Left renal pelvis (tissue), 4 donors: Measurements from ENCODE around the gene TRIM46. TPM values are rescaled to one million over a fixed set of nuclear protein-coding genes. Genes with fewer than 3 reads are reported as not detected.
"Not testable (repeated sequence)": the region's sequence is repeated elsewhere in the genome, so short reads cannot be mapped to it uniquely, and the experiment has no call there.

Source experiments
- DNase-seq, 4 donors: peaks; one replicate each; pipeline ENCODE4 v3.0.0-alpha.2; 2013; ENCODE audit warnings: low read depth in 4 of 4, low spot score in 3 of 4
- polyA plus RNA-seq, 4 donors: library from polyadenylated mRNA; unstranded; fragments of 120-200 nt; gene quantifications; one replicate each; pipeline ENCODE4 v1.2.1, GENCODE V29; 2013; ENCODE audit not compliant: insufficient read length in 4 of 4

Gene TRIM46
- polyA plus RNA-seq, 4 donors = 2.4 to 6.3 (median 3.2) TPM

- no peak for DNase-seq
Observed at GRCh38 chr1:155184835-155185782, 11.5 kb downstream of the TRIM46 start.

- no peak for DNase-seq
Observed at GRCh38 chr1:155185783-155186066, 12.1 kb downstream of the TRIM46 start.

- DNase-seq = no peak
Observed at GRCh38 chr1:155186067-155186793, 12.6 kb downstream of the TRIM46 start.

- DNase-seq = no peak
Observed at GRCh38 chr1:155186794-155187455, 13.3 kb downstream of the TRIM46 start.

GRCh38 chr1:155187456-155187891, 13.8 kb downstream of the TRIM46 start:
- no peak for DNase-seq

GRCh38 chr1:155188268-155188667, 14.6 kb downstream of the TRIM46 start:
- DNase-seq = no peak

- not testable (repeated sequence) for DNase-seq
Observed at GRCh38 chr1:155189926-155190325, 16.3 kb downstream of the TRIM46 start.

GRCh38 chr1:155191904-155192303, 18.3 kb downstream of the TRIM46 start:
- no peak for DNase-seq

GRCh38 chr1:155192346-155193274, 19.0 kb downstream of the TRIM46 start:
- no peak for DNase-seq

GRCh38 chr1:155193275-155193990, 19.8 kb downstream of the TRIM46 start:
- DNase-seq = peak in 1 of 4 donors; percentile 81

GRCh38 chr1:155193991-155194240, 20.3 kb downstream of the TRIM46 start:
- not testable (repeated sequence) for DNase-seq

- no peak for DNase-seq
Observed at GRCh38 chr1:155195201-155196102, 21.8 kb downstream of the TRIM46 start.

- DNase-seq = no peak
Observed at GRCh38 chr1:155196103-155196892, 22.6 kb downstream of the TRIM46 start.

GRCh38 chr1:155196893-155197638, 23.4 kb downstream of the TRIM46 start:
- no peak for DNase-seq

- DNase-seq = no peak
Observed at GRCh38 chr1:155197901-155198546, 24.4 kb downstream of the TRIM46 start.

- DNase-seq = no peak
Observed at GRCh38 chr1:155198547-155198906, 24.9 kb downstream of the TRIM46 start.

GRCh38 chr1:155199792-155200191, 26.1 kb downstream of the TRIM46 start:
- no peak for DNase-seq
